C4-2B (cell line): ENCODE data around the gene LZTR1.
"Not testable (repeated sequence)": the region's sequence is repeated elsewhere in the genome, so short reads cannot be mapped to it uniquely, and the experiment has no call there.

Experiments
- H3K27ac ChIP-seq: fragments of 450-650 bp; 2 replicates; pipeline ENCODE4 v1.5.1; 2017
- CTCF ChIP-seq: fragments of 450-650 bp; conservative IDR thresholded peaks from 2 replicates; pipeline ENCODE4 v1.5.1; 2017; ENCODE audit warnings: mild to moderate bottlenecking
- ZFX ChIP-seq: fragments of 450-650 bp; IDR thresholded peaks from 2 replicates; pipeline ENCODE4 v1.6.1; 2017

The LZTR1 gene

GRCh38 chr22:21047730-21048129 is 65.6 kb downstream of the LZTR1 start:
- H3K27ac ChIP-seq, result no peak overlapping the region
- TF ChIP-seq CTCF (no peak), ZFX (no peak)

GRCh38 chr22:21048448-21048847 is 66.4 kb downstream of the LZTR1 start:
- H3K27ac ChIP-seq, result not testable (repeated sequence)
